HepG2 (cell line): ENCODE measurements around the gene IQCE. TPM values are rescaled to one million over a fixed set of nuclear protein-coding genes. Genes with fewer than 3 reads are reported as not detected.

Experiments
- ATAC-seq: fragments of 200-7000 bp; cut with Tn5 transposase; 3 replicates; pipeline ENCODE4 v1.9.1; 2020; ENCODE audit warnings: mild to moderate bottlenecking, moderate library complexity
- BruUV-seq: library from RNA; stranded (reverse); fragments of 400-500 nt; replicated peaks from 2 replicates; lab custom pipeline; 2021; lab: Mats Ljungman, UMichigan
- CTCF ChIA-PET: fragments of 300-600 bp; formaldehyde crosslinking; extraction: SDS; loops from one replicate; lab custom pipeline; 2021; ENCODE audit warnings: low total read pairs, inconsistent platforms, low intra/inter-chr PET ratio; lab: Yijun Ruan, JAX
- POLR2A ChIA-PET: fragments of 350-600 bp; sonication (Branson Sonifier 250); formaldehyde crosslinking; loops from one replicate; lab custom pipeline; 2020; ENCODE audit warnings: antibody characterized with exemption, inconsistent platforms; lab: Yijun Ruan, JAX
- DNase-seq: peaks from one replicate; pipeline ENCODE4 v3.0.0-alpha.2; 2015; ENCODE audit warnings: low spot score
- FAIRE-seq: peaks from 3 replicates; lab custom pipeline; 2011; peaks lifted over from hg19 to GRCh38; lab: Jason Lieb, UNC
- H2AFZ ChIP-seq: one replicate; pipeline ENCODE4 v1.6.1; 2011; ENCODE audit warnings: low read length, inconsistent platforms
- H3K27ac ChIP-seq: fragments of 300-600 bp; 3 replicates; pipeline ENCODE4 v1.8.0; 2011; ENCODE audit warnings: mixed run types, mild to moderate bottlenecking, mixed read lengths, low read length, inconsistent platforms; ENCODE audit not compliant: insufficient read depth; ENCODE audit errors: extremely low read length
- H3K27me3 ChIP-seq, 2 experiments: fragments of 200-600 bp in 1 of 2; 2 replicates in 1 of 2; 3 replicates in 1 of 2; pipeline versions ENCODE4 v1.6.0 to v1.8.0; 2011; ENCODE audit warnings: low read length in 2 of 2, mild to moderate bottlenecking in 2 of 2, moderate library complexity in 2 of 2, inconsistent platforms in 1 of 2; ENCODE audit not compliant: insufficient read depth in 2 of 2, control insufficient read depth in 1 of 2
- H3K36me3 ChIP-seq, 2 experiments: fragments of 200-600 bp in 1 of 2; replicated peaks in 1 of 2; 2 replicates in 1 of 2; 3 replicates in 1 of 2; pipeline versions ENCODE4 v1.5.1 to v1.8.0; 2011; ENCODE audit warnings: low read length in 2 of 2, inconsistent platforms in 1 of 2; ENCODE audit not compliant: insufficient read depth in 2 of 2, control insufficient read depth in 1 of 2
- H3K4me1 ChIP-seq: 2 replicates; pipeline ENCODE4 v1.5.1; 2012; ENCODE audit warnings: low read length, inconsistent platforms; ENCODE audit not compliant: insufficient read depth
- H3K4me2 ChIP-seq: 2 replicates; pipeline ENCODE4 v1.6.0; 2011; ENCODE audit warnings: low read depth, low read length, inconsistent platforms
- H3K4me3 ChIP-seq, 3 experiments: fragments of 200-600 bp in 1 of 3; sonication (generic), shearing (Covaris generic) in 1 of 3; replicated peaks in 1 of 3; 2 replicates each; pipeline ENCODE4 v1.5.1; 2011 to 2016; ENCODE audit warnings: low read length in 3 of 3, inconsistent platforms in 2 of 3, low read depth in 2 of 3, mild to moderate bottlenecking in 2 of 3, control low read depth in 1 of 3, mixed read lengths in 1 of 3; ENCODE audit not compliant: insufficient read depth in 1 of 3
- H3K79me2 ChIP-seq: one replicate; pipeline ENCODE4 v1.6.1; 2011; ENCODE audit warnings: low read length, inconsistent platforms; ENCODE audit not compliant: insufficient read depth
- H3K9ac ChIP-seq: 2 replicates; pipeline ENCODE4 v1.6.0; 2011; ENCODE audit warnings: mild to moderate bottlenecking, low read depth, low read length, inconsistent platforms; ENCODE audit not compliant: insufficient read depth
- H3K9me3 ChIP-seq: 2 replicates; pipeline ENCODE4 v1.5.1; 2012; ENCODE audit warnings: mild to moderate bottlenecking, low read length
- H4K20me1 ChIP-seq: 2 replicates; pipeline ENCODE4 v1.6.0; 2011; ENCODE audit warnings: inconsistent platforms, mild to moderate bottlenecking, low read length, moderate library complexity; ENCODE audit not compliant: insufficient read depth
- BRCA1 ChIP-seq: sonication (generic); formaldehyde crosslinking; IDR thresholded peaks from 2 replicates; pipeline ENCODE4 v1.4.0; 2020; ENCODE audit warnings: missing genetic modification reagents
- CENPT ChIP-seq: sonication (generic); formaldehyde crosslinking; IDR thresholded peaks from 2 replicates; pipeline ENCODE4 v1.8.0; 2022; ENCODE audit warnings: low read depth, mild to moderate bottlenecking, moderate library complexity, missing genetic modification reagents
- KAT2B ChIP-seq: fragments of 150-350 bp; IDR thresholded peaks from 2 replicates; pipeline ENCODE4 v1.6.1; 2014; ENCODE audit warnings: low read depth, low read length, borderline replicate concordance
- LRRFIP1 ChIP-seq: sonication (generic); formaldehyde crosslinking; conservative IDR thresholded peaks from 2 replicates; pipeline ENCODE4 v1.4.0; 2020; ENCODE audit warnings: missing genetic modification reagents
- MTERF4 ChIP-seq: sonication (generic); formaldehyde crosslinking; IDR thresholded peaks from 2 replicates; pipeline ENCODE4 v1.8.0; 2023; ENCODE audit warnings: mild to moderate bottlenecking, missing genetic modification reagents
- NONO ChIP-seq, 2 experiments: fragments of 450-650 bp in 1 of 2; sonication (generic) in 1 of 2; formaldehyde crosslinking in 1 of 2; IDR thresholded peaks in 1 of 2; conservative IDR thresholded peaks in 1 of 2; 2 replicates each; pipeline versions ENCODE4 v1.6.1 to v1.8.0; 2017 to 2022; ENCODE audit warnings: mild to moderate bottlenecking in 1 of 2, missing genetic modification reagents in 1 of 2, moderate library complexity in 1 of 2
- ZNF556 ChIP-seq: sonication (generic); formaldehyde crosslinking; IDR thresholded peaks from 2 replicates; pipeline ENCODE4 v1.4.0; 2020; ENCODE audit warnings: mild to moderate bottlenecking, missing genetic modification reagents, borderline replicate concordance
- ZNF574 ChIP-seq: sonication (generic); formaldehyde crosslinking; IDR thresholded peaks from 2 replicates; pipeline ENCODE4 v1.4.0; 2020; ENCODE audit warnings: missing genetic modification reagents
- WGBS: methylation state at CpG from one replicate; pipeline ENCODE4 v1.1.6; 2017; ENCODE audit warnings: low lambda C conversion rate; 5-methylcytosine and 5-hydroxymethylcytosine counted together
- in situ Hi-C: cut with HindIII; loops from 2 replicates; pipeline ENCODE4 v1.10.0; 2017; ENCODE audit warnings: low pct_unique_long_range_greater_than_20kb; ENCODE audit not compliant: extremely low pct_ligation_motif_present
- intact Hi-C: fragments of 100-400 bp; cut with micrococcal nuclease; formaldehyde crosslinking; loops from one replicate; pipeline ENCODE4 v1.10.0; 2022; ENCODE audit not compliant: unreplicated experiment
- polyA plus RNA-seq, 8 experiments: library from polyadenylated mRNA; depleted of rRNA in 3 of 8; stranded (reverse) in 7 of 8; unstranded in 1 of 8; fragments of >200 nt; fragmentation: Illumina TruSeq in 4 of 8; extraction: Trizol in 4 of 8; gene quantifications; 2 replicates each; pipeline versions ENCODE4 v1.2.1 to v1.2.3, GENCODE V29; 2011 to 2016; ENCODE audit warnings: low read depth in 4 of 8, missing spikeins in 1 of 8, mixed read lengths in 1 of 8; ENCODE audit not compliant: insufficient read depth in 1 of 8
- total RNA-seq, 5 experiments: library from RNA; depleted of rRNA; stranded (reverse); fragments of >200 nt; fragmentation: Illumina TruSeq; extraction: Trizol; gene quantifications; 2 replicates each; pipeline ENCODE4 v1.2.3, GENCODE V29; 2016; ENCODE audit warnings: low read depth in 1 of 5

Gene IQCE
- total and polyA plus RNA-seq, 2 of the 13 experiments (the other 11 are each of a cell fraction or from before 2014, with no cell fraction given) = 1.5 to 2.5 TPM

- TF ChIP-seq ZNF574 (peak; percentile 26; the same call in 1 of the 2 replicates), KAT2B (no peak), NONO (IDR thresholded peaks at IDR 0.05) (no peak), NONO (CRISPR knock-in tag; conservative IDR thresholded peaks at IDR 0.05) (peak; percentile 74), MTERF4 (CRISPR knock-in tag) (no peak), CENPT (CRISPR knock-in tag) (no peak)
- TF ChIP-seq, all 625 proteins: peak for 109
Observed at GRCh38 chr7:2558629-2559282, at the start of gene IQCE (continued).

- in situ Hi-C loops = no loop called here
- ChIA-PET CTCF (no interaction called here), POLR2A (interaction anchor here (0.6 kb wide), 1 partner anchor 9 kb away, joined by 3 read pairs; no protein-coding TSS in a partner anchor)
- Histone ChIP-seq H3K4me3 (no peak overlapping the region), H4K20me1 (no peaks in the 10 kb centered on the region), H3K27me3 (peaks cover 11 to 91% of the 10 kb centered on the region in 2 experiments; a peak in 4 of 5 replicates), H3K9me3 (no peaks in the 10 kb centered on the region), H3K4me2 (peak overlapping the region; percentile 18; the same call in 1 of the 2 replicates), H3K79me2 (no peaks in the 10 kb centered on the region), H3K9ac (no peak overlapping the region), H3K27ac (no peak overlapping the region), H2AFZ (no peak overlapping the region), H3K36me3 (no peaks in the 10 kb centered on the region), H3K4me1 (peaks cover 66% of the 10 kb centered on the region)
- FAIRE-seq (no peak), ATAC-seq (no peak), DNase-seq (no peak)
- TF ChIP-seq LRRFIP1 (CRISPR knock-in tag) = no peak
- TF ChIP-seq ZNF556 (CRISPR knock-in tag) = no peak
- no peak for TF ChIP-seq BRCA1 (CRISPR knock-in tag)
- no TSS peak for BruUV-seq
- intact Hi-C loops = no loop called here
- 37% methylated on average over 11 of the region's 23 CpGs for WGBS
Observed at GRCh38 chr7:2509298-2509906, 49.4 kb upstream of the IQCE start.
